IPS-18a (cell line): ENCODE results near the gene FOXO3.

ENCODE experiments used
- H3K27ac ChIP-seq: one replicate; pipeline ENCODE4 v1.5.1; 2013; ENCODE audit warnings: low read length
- H3K27me3 ChIP-seq: one replicate; pipeline ENCODE4 v1.6.1; 2013; ENCODE audit warnings: mild to moderate bottlenecking, low read length; ENCODE audit not compliant: control insufficient read depth, insufficient read depth
- H3K36me3 ChIP-seq: one replicate; pipeline ENCODE4 v1.6.1; 2013; ENCODE audit warnings: low read depth, low read length; ENCODE audit not compliant: control insufficient read depth
- H3K4me1 ChIP-seq: one replicate; pipeline ENCODE4 v1.6.1; 2013; ENCODE audit warnings: low read depth, low read length; ENCODE audit not compliant: control insufficient read depth
- H3K4me3 ChIP-seq: one replicate; pipeline ENCODE4 v1.5.1; 2013; ENCODE audit warnings: low read length
- H3K9ac ChIP-seq: one replicate; pipeline ENCODE4 v1.6.1; 2013; ENCODE audit warnings: mild to moderate bottlenecking, low read length, moderate library complexity
- H3K9me3 ChIP-seq: one replicate; pipeline ENCODE4 v1.6.1; 2013; ENCODE audit warnings: low read depth, low read length; ENCODE audit not compliant: control insufficient read depth

FOXO3 gene

GRCh38 chr6:108610270-108610839 is 49.6 kb downstream of the FOXO3 start:
- Histone ChIP-seq H3K27ac (no peak overlapping the region), H3K9ac (no peak overlapping the region)

DNA sequence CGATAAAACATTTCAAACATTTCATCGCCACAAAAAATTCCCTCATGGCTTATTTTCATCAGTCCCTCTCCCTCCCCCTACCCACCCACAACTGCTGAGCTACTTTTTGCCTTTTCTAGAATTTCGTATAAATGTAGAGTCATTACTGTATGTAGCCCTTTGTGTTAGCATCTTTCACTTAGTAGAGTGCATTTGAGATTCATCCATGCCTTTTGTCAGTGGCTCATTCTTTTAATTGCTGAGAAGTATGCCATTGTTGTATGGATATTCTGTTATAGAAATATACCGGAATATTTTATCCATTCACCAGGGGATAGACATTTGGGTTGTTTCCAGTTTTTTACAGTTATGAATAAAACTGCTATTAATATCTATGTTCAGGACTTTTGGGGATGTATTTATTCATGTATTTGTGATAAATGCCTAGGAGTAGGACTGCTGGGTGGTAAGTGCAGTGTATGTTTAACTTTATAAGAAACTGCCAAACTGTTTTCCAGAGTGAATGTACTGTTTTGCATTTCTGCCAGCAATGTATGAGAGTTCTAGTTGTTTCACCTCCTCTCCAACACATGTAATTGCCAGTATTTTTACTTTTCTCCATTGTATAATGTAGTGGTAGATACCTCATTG is 50.4 kb downstream of the FOXO3 start:
- Histone ChIP-seq H3K9me3 (no peaks in the 10 kb centered on the region), H3K4me3 (no peak overlapping the region), H3K27me3 (no peaks in the 10 kb centered on the region), H3K36me3 (no peaks in the 10 kb centered on the region), H3K27ac (no peak overlapping the region), H3K4me1 (peaks cover 21% of the 10 kb centered on the region), H3K9ac (no peak overlapping the region)

More at GRCh38 chr6:108610270-108610839, 49.6 kb downstream of the FOXO3 start:
- Histone ChIP-seq H3K4me3 (no peak overlapping the region), H3K27me3 (no peaks in the 10 kb centered on the region), H3K36me3 (no peaks in the 10 kb centered on the region), H3K4me1 (peaks cover 22% of the 10 kb centered on the region), H3K9me3 (no peaks in the 10 kb centered on the region)

DNA sequence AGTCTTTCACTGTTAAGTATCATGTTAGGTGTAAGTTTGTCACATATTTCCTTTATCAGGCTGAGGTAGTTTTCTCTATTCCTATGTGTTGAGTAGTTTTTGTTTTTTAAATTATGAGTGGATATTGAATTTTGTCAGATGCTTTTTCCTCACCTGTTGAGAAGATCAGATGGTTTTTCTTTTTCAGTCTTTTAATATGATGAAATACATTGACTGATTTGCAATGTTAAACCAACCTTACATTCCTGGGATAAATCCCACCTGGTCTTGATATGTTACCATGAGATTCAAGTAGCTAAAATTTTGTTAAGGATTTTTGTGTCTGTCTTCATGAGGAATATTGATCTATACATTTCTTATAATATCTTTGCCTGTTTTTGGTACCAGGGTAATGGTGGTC is 52.1 kb downstream of the FOXO3 start:
- Histone ChIP-seq H3K36me3 (no peaks in the 10 kb centered on the region), H3K27me3 (no peaks in the 10 kb centered on the region), H3K27ac (no peak overlapping the region), H3K9me3 (no peaks in the 10 kb centered on the region), H3K4me3 (no peak overlapping the region), H3K9ac (no peak overlapping the region), H3K4me1 (peaks cover 17% of the 10 kb centered on the region)

- Histone ChIP-seq H3K4me1 (no peaks in the 10 kb centered on the region), H3K36me3 (no peaks in the 10 kb centered on the region), H3K27ac (no peak overlapping the region), H3K27me3 (no peaks in the 10 kb centered on the region), H3K4me3 (no peak overlapping the region), H3K9ac (no peak overlapping the region), H3K9me3 (no peaks in the 10 kb centered on the region)
Observed at GRCh38 chr6:108616544-108616943, 55.8 kb downstream of the FOXO3 start.

DNA sequence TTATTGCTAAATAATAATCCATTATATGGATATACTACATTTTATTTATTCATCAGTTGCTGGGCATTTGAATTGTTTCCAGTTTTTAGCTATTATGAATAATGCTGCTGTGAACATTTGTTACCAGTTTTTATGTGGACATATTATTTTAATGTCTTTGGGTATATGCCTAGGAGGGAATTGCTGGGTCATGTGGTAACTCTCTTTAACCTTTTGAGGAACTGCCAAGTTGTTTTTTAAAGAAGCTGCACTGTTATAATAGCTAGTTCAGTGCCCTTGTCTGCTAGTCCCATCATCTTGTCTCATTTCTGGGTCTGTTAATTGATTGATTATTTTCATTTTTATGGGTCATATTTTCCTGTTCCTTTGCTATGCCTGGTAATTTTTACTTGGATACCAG is 56.3 kb downstream of the FOXO3 start:
- Histone ChIP-seq H3K27ac (no peak overlapping the region), H3K27me3 (no peaks in the 10 kb centered on the region), H3K4me3 (no peak overlapping the region), H3K4me1 (no peaks in the 10 kb centered on the region), H3K9ac (no peak overlapping the region), H3K36me3 (no peaks in the 10 kb centered on the region), H3K9me3 (no peaks in the 10 kb centered on the region)

- Histone ChIP-seq H3K4me1 (no peaks in the 10 kb centered on the region), H3K9me3 (no peaks in the 10 kb centered on the region), H3K27me3 (no peaks in the 10 kb centered on the region), H3K4me3 (no peak overlapping the region), H3K36me3 (no peaks in the 10 kb centered on the region), H3K27ac (no peak overlapping the region), H3K9ac (no peak overlapping the region)
Observed at GRCh38 chr6:108618623-108619152, 58.0 kb downstream of the FOXO3 start.

GRCh38 chr6:108619431-108620197 is 58.9 kb downstream of the FOXO3 start:
- no peaks in the 10 kb centered on the region for H3K4me1 ChIP-seq
- no peak overlapping the region for H3K4me3 ChIP-seq

GRCh38 chr6:108621117-108621516 is 60.4 kb downstream of the FOXO3 start:
- Histone ChIP-seq H3K27me3 (no peaks in the 10 kb centered on the region), H3K9ac (no peak overlapping the region), H3K4me3 (no peak overlapping the region), H3K4me1 (no peaks in the 10 kb centered on the region), H3K27ac (no peak overlapping the region), H3K9me3 (no peaks in the 10 kb centered on the region), H3K36me3 (no peaks in the 10 kb centered on the region)

More at GRCh38 chr6:108619431-108620197, 58.9 kb downstream of the FOXO3 start:
- H3K27ac ChIP-seq, result no peak overlapping the region
- no peaks in the 10 kb centered on the region for H3K27me3 ChIP-seq
- no peaks in the 10 kb centered on the region for H3K36me3 ChIP-seq
- H3K9ac ChIP-seq, result no peak overlapping the region
- H3K9me3 ChIP-seq, result no peaks in the 10 kb centered on the region

- Histone ChIP-seq H3K4me1 (no peaks in the 10 kb centered on the region), H3K27ac (no peak overlapping the region), H3K4me3 (no peak overlapping the region), H3K9me3 (no peaks in the 10 kb centered on the region), H3K27me3 (no peaks in the 10 kb centered on the region), H3K36me3 (no peaks in the 10 kb centered on the region), H3K9ac (no peak overlapping the region)
Observed at GRCh38 chr6:108622641-108623298, 62.1 kb downstream of the FOXO3 start.

DNA sequence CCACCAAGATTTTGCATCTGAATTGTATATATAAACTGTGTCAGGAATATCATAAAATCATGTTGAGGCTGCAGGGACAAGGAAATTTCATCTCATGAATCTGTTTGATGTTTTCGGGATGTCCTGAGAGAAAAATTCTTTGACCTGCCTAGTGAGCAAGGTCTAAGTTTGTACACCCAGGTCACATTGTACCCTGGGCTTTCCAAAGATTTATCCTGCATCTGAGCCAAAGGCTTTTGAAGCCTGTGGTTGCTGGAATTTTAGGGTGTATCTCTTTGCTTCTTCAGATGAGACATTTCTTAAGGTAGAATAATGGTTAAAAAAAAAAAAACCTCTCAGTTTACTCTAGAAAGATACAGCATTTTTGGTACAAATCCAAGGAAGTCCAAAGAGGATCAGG is 63.3 kb downstream of the FOXO3 start:
- no peak overlapping the region for H3K9ac ChIP-seq
- no peak overlapping the region for H3K4me3 ChIP-seq
- peaks cover 7% of the 10 kb centered on the region for H3K4me1 ChIP-seq
- no peaks in the 10 kb centered on the region for H3K27me3 ChIP-seq
- H3K9me3 ChIP-seq, result no peaks in the 10 kb centered on the region
- H3K27ac ChIP-seq, result no peak overlapping the region
- H3K36me3 ChIP-seq, result no peaks in the 10 kb centered on the region

DNA sequence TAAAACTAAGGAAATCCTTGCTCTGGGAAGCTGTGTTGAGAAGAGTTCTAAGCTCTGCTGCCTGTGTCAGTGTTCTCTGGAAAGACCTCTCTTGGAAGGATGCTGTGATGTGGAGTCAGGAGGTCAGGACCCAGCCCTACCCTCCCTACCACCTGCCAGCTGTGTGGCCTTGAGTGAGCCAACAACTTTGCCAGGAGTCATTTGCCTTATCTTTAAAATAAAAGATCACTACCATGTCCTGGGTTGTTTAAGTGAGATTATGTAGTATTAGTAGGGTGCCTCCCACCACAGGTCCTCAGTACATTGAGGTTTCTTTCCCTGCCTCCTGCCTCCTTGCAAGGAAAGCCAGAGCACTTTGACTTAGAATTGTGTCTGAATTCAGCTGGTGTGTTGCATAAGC is 64.9 kb downstream of the FOXO3 start:
- no peak overlapping the region for H3K4me3 ChIP-seq
- H3K4me1 ChIP-seq, result peaks cover 7% of the 10 kb centered on the region
- no peaks in the 10 kb centered on the region for H3K27me3 ChIP-seq
- no peak overlapping the region for H3K9ac ChIP-seq
- no peaks in the 10 kb centered on the region for H3K9me3 ChIP-seq
- H3K27ac ChIP-seq, result no peak overlapping the region
- H3K36me3 ChIP-seq, result no peaks in the 10 kb centered on the region
